Stimulated activated CD8-positive, alpha-beta memory T cell treated with anti-CD3 and anti-CD28 coated beads, Interleukin-4, amount 100 ng/mL, for 24 hours (primary cell): ENCODE measurements around the gene PMF1.
A peak's percentile ranks its signal among the peaks of the same experiment; 100 is the strongest.

Source experiments
- DNase-seq: peaks from one replicate; pipeline ENCODE4 v3.0.0-alpha.2; 2020; ENCODE audit warnings: low read depth

PMF1 gene

GRCh38 chr1:156266051-156266450 lies 53.2 kb downstream of the PMF1 start:
- DNase-seq, result no peak

GRCh38 chr1:156268336-156268735 lies 55.5 kb downstream of the PMF1 start:
- no peak for DNase-seq

GRCh38 chr1:156270314-156270713 lies 57.5 kb downstream of the PMF1 start:
- DNase-seq, result no peak

GRCh38 chr1:156276532-156276931 lies 63.7 kb downstream of the PMF1 start:
- no peak for DNase-seq

GRCh38 chr1:156276966-156277381 lies 64.2 kb downstream of the PMF1 start:
- no peak for DNase-seq

GRCh38 chr1:156279837-156280236 lies 67.0 kb downstream of the PMF1 start:
- DNase-seq, result no peak

- DNase-seq, result peak; percentile 38
Observed at GRCh38 chr1:156281281-156281680, 68.5 kb downstream of the PMF1 start.

- no peak for DNase-seq
Observed at GRCh38 chr1:156281693-156282478, 69.1 kb downstream of the PMF1 start.

- peak; percentile 89 for DNase-seq
Observed at GRCh38 chr1:156282479-156283222, 69.8 kb downstream of the PMF1 start, which contains the start of gene SMG5. SMG5 (minus strand) TSS chr1:156282825; CDS start chr1:156282680, 145 bp downstream.

GRCh38 chr1:156283521-156283920 lies 70.7 kb downstream of the PMF1 start:
- DNase-seq, result no peak

- DNase-seq, result no peak
Observed at GRCh38 chr1:156284112-156284511, 71.3 kb downstream of the PMF1 start, which contains the start of gene TMEM79. TMEM79 (plus strand) TSS chr1:156284325; CDS start chr1:156285227, 902 bp downstream.

- DNase-seq, result no peak
Observed at GRCh38 chr1:156284757-156285156, 72.0 kb downstream of the PMF1 start.

- no peak for DNase-seq
Observed at GRCh38 chr1:156285437-156285836, 72.6 kb downstream of the PMF1 start.

- no peak for DNase-seq
Observed at GRCh38 chr1:156286061-156286460, 73.3 kb downstream of the PMF1 start.
